CD4-positive, alpha-beta T cell (primary cell): ENCODE results near the gene DSE. TPM values are rescaled to one million over a fixed set of nuclear protein-coding genes. Genes with fewer than 3 reads are reported as not detected.

ENCODE experiments used
- ATAC-seq: fragments of 200-7000 bp; cut with Tn5 transposase; one replicate; pipeline ENCODE4 v1.10.0; 2022; ENCODE audit warnings: mild to moderate bottlenecking; ENCODE audit not compliant: poor library complexity
- CTCF ChIA-PET: fragments of 350-600 bp; sonication (Branson Sonifier 250); formaldehyde crosslinking; loops from one replicate; lab custom pipeline; 2021; ENCODE audit warnings: antibody characterized with exemption, inconsistent platforms; lab: Charles Lee
- POLR2A ChIA-PET: fragments of 350-600 bp; sonication (Branson Sonifier 250); formaldehyde crosslinking; loops from one replicate; lab custom pipeline; 2021; ENCODE audit warnings: antibody characterized with exemption, inconsistent platforms; lab: Charles Lee
- DNase-seq, 14 experiments: peaks; one replicate each; pipeline ENCODE4 v3.0.0-alpha.2; 2013 to 2020; ENCODE audit warnings: mixed read lengths in 2 of 14
- H3K27ac ChIP-seq, 2 donors: one replicate each; pipeline versions ENCODE4 v1.5.1 to v1.7.0; 2013; ENCODE audit warnings: low read length in 2 of 2, low read depth in 1 of 2, mild to moderate bottlenecking in 1 of 2
- H3K27me3 ChIP-seq, 2 experiments: 1 replicate in 1 of 2; 2 replicates in 1 of 2; pipeline versions ENCODE4 v1.6.1 to v1.7.0; 2013; ENCODE audit warnings: low read length in 2 of 2, control low read depth in 1 of 2, mild to moderate bottlenecking in 1 of 2, moderate library complexity in 1 of 2; ENCODE audit not compliant: insufficient read depth in 2 of 2, control insufficient read depth in 1 of 2
- H3K36me3 ChIP-seq: one replicate; pipeline ENCODE4 v1.6.1; 2013; ENCODE audit warnings: low read length, control low read depth; ENCODE audit not compliant: insufficient read depth
- H3K4me1 ChIP-seq: one replicate; pipeline ENCODE4 v1.6.1; 2013; ENCODE audit warnings: low read length, control low read depth; ENCODE audit not compliant: insufficient read depth
- H3K4me3 ChIP-seq: one replicate; pipeline ENCODE4 v1.5.1; 2013; ENCODE audit warnings: mild to moderate bottlenecking, low read length, moderate library complexity
- H3K9me3 ChIP-seq, 2 experiments: 1 replicate in 1 of 2; 2 replicates in 1 of 2; pipeline versions ENCODE4 v1.6.1 to v1.7.0; 2013; ENCODE audit warnings: low read length in 2 of 2, mild to moderate bottlenecking in 2 of 2, control low read depth in 1 of 2, moderate library complexity in 1 of 2; ENCODE audit not compliant: control insufficient read depth in 1 of 2, insufficient read depth in 1 of 2
- H3K27ac Mint-ChIP-seq: one replicate; pipeline ENCODE4 v1.8.0; 2020; ENCODE audit warnings: mixed read lengths
- H3K27me3 Mint-ChIP-seq: one replicate; pipeline ENCODE4 v1.8.0; 2021; ENCODE audit warnings: mixed read lengths
- H3K36me3 Mint-ChIP-seq: one replicate; pipeline ENCODE4 v1.8.0; 2021; ENCODE audit warnings: low read depth, mixed read lengths
- H3K4me1 Mint-ChIP-seq: one replicate; pipeline ENCODE4 v1.8.0; 2021; ENCODE audit warnings: low read depth, mixed read lengths
- H3K4me3 Mint-ChIP-seq: one replicate; pipeline ENCODE4 v1.8.0; 2020; ENCODE audit warnings: mild to moderate bottlenecking, mixed read lengths
- H3K9me3 Mint-ChIP-seq: one replicate; pipeline ENCODE4 v1.8.0; 2020; ENCODE audit warnings: mixed read lengths
- intact Hi-C, 2 experiments: fragments of 100-400 bp; cut with DNase I in 1 of 2; cut with micrococcal nuclease in 1 of 2; formaldehyde crosslinking; loops; one replicate each; pipeline versions ENCODE4 v1.15.1 to v1.9.0; 2023 to 2025; cut with DNase I, micrococcal nuclease
- total RNA-seq, 174 experiments: library from RNA in 2 of 174; stranded (reverse) in 2 of 174; gene quantifications; one replicate each; pipeline ENCODE4 v1.2.3 and lab custom pipeline; 2021 to 2026
- TF ChIP-seq, protein P1 (sequence below): fragments of 200-600 bp; IDR thresholded peaks from one replicate; pipeline ENCODE4 v1.8.0; 2022; ENCODE audit warnings: antibody characterized with exemption, mild to moderate bottlenecking

The DSE gene
- total RNA-seq, 2 experiments from 2014 or later = 7.5 to 8.0 TPM

DNA sequence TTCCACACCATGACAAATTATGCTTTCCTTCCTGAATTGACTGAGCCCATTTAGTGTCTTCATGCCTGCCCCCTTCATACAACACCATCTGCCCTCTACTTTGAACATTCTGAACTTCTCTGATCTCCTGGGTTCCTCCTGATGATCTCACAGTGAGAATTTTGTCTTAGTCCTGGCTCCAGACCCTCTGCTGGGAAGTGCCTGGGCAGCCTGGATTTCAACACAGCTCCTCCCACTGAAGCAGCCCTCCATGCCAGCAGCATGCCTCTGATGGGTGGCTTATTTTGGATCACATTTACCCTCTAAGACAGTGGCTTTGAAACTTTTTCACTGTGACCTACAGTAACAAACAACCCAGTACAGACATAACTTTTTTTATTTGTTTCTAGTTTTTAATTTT lies 41.5 kb downstream of the DSE start:
- ChIA-PET POLR2A (no interaction called here), CTCF (interaction anchor here (1.4 kb wide), 1 partner anchor 9 kb away, joined by 5 read pairs; no protein-coding TSS in a partner anchor)
- TF ChIP-seq, protein P1, sequence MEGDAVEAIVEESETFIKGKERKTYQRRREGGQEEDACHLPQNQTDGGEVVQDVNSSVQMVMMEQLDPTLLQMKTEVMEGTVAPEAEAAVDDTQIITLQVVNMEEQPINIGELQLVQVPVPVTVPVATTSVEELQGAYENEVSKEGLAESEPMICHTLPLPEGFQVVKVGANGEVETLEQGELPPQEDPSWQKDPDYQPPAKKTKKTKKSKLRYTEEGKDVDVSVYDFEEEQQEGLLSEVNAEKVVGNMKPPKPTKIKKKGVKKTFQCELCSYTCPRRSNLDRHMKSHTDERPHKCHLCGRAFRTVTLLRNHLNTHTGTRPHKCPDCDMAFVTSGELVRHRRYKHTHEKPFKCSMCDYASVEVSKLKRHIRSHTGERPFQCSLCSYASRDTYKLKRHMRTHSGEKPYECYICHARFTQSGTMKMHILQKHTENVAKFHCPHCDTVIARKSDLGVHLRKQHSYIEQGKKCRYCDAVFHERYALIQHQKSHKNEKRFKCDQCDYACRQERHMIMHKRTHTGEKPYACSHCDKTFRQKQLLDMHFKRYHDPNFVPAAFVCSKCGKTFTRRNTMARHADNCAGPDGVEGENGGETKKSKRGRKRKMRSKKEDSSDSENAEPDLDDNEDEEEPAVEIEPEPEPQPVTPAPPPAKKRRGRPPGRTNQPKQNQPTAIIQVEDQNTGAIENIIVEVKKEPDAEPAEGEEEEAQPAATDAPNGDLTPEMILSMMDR = no peak

DNA sequence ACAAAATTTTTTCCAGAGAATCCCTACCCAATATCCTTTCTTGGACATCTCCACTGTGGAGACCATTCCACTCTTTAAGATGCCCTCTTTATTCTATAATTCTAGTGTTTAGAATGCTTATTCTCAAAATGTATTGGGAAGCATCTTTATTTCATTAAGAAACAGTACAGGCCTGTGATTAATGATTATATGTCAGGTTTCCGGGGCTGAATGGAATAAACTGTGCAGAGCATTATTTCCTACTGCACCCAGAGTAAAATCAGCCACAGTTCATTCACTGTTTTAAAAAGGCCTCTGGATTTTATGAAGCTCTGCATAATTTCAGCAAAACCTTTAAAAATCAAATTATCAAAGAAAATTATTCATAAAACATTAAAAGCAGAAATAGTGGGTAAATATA lies 42.6 kb downstream of the DSE start:
- no peak for ATAC-seq
- DNase-seq = no peak
- intact Hi-C loops = no loop called here
- TF ChIP-seq, protein P1 = no peak
- no peaks in the 10 kb centered on the region for H3K36me3 Mint-ChIP-seq
- ChIA-PET POLR2A (no interaction called here), CTCF (no interaction called here)
- Histone ChIP-seq H3K36me3 (no peaks in the 10 kb centered on the region), H3K27ac (no peak overlapping the region), H3K9me3 (no peaks in the 10 kb centered on the region), H3K4me1 (no peaks in the 10 kb centered on the region), H3K4me3 (no peak overlapping the region), H3K27me3 (no peaks in the 10 kb centered on the region)
- no peak overlapping the region for H3K27ac Mint-ChIP-seq
- no peaks in the 10 kb centered on the region for H3K27me3 Mint-ChIP-seq
- no peaks in the 10 kb centered on the region for H3K9me3 Mint-ChIP-seq
- peaks cover 5% of the 10 kb centered on the region for H3K4me1 Mint-ChIP-seq
- no peak overlapping the region for H3K4me3 Mint-ChIP-seq

More for the DNA sequence above, 41.5 kb downstream of the DSE start:
- Histone ChIP-seq H3K36me3 (no peaks in the 10 kb centered on the region), H3K27me3 (no peaks in the 10 kb centered on the region), H3K9me3 (no peaks in the 10 kb centered on the region), H3K4me1 (no peaks in the 10 kb centered on the region), H3K27ac (no peak overlapping the region), H3K4me3 (no peak overlapping the region)
- no peak overlapping the region for H3K4me3 Mint-ChIP-seq
- no peaks in the 10 kb centered on the region for H3K9me3 Mint-ChIP-seq
- H3K27me3 Mint-ChIP-seq = no peaks in the 10 kb centered on the region
- DNase-seq (no peak), ATAC-seq (no peak)
- intact Hi-C loops = no loop called here
- H3K27ac Mint-ChIP-seq = no peak overlapping the region
- H3K4me1 Mint-ChIP-seq = peaks cover 5% of the 10 kb centered on the region
- no peaks in the 10 kb centered on the region for H3K36me3 Mint-ChIP-seq

DNA sequence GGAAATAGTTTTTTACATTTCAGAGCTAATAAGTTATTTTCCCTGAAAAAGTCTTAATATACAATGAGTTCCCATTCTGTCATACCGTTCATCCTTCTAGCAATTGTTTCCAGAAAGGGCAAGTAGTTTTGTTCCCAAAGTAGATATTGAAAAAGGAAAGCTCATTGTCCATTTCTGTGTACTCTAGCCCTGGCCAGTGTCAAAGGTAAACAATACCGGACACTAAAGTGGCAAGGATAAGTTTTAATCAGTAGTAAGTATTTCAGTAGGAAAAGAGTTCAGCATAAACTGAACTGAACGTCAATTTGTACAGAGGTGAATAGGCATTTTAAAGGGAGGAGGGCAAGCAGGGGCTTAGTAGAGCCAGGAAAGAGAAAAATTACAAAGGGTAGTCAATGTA lies 46.9 kb downstream of the DSE start:
- no peak for DNase-seq
- Histone ChIP-seq H3K4me3 (no peak overlapping the region), H3K36me3 (no peaks in the 10 kb centered on the region), H3K9me3 (no peaks in the 10 kb centered on the region), H3K27ac (no peak overlapping the region), H3K4me1 (no peaks in the 10 kb centered on the region), H3K27me3 (no peaks in the 10 kb centered on the region)
- H3K27me3 Mint-ChIP-seq = no peaks in the 10 kb centered on the region
- intact Hi-C loops = no loop called here
- ATAC-seq = no peak
- no peak overlapping the region for H3K27ac Mint-ChIP-seq
- TF ChIP-seq, protein P1 = no peak
- POLR2A ChIA-PET = no interaction called here
- no peaks in the 10 kb centered on the region for H3K4me1 Mint-ChIP-seq
- CTCF ChIA-PET = no interaction called here
- no peaks in the 10 kb centered on the region for H3K36me3 Mint-ChIP-seq
- no peak overlapping the region for H3K4me3 Mint-ChIP-seq
- H3K9me3 Mint-ChIP-seq = no peaks in the 10 kb centered on the region
